HG03196 (cell line): ENCODE data around the gene P3H4.
"Not testable (repeated sequence)": the region's sequence is repeated elsewhere in the genome, so short reads cannot be mapped to it uniquely, and the experiment has no call there.

Experiments used
- ATAC-seq: cut with Tn5 transposase; IDR thresholded peaks from one replicate; pipeline ENCODE4 v1.9.1; 2021; ENCODE audit not compliant: unreplicated experiment

P3H4 gene, protein sequence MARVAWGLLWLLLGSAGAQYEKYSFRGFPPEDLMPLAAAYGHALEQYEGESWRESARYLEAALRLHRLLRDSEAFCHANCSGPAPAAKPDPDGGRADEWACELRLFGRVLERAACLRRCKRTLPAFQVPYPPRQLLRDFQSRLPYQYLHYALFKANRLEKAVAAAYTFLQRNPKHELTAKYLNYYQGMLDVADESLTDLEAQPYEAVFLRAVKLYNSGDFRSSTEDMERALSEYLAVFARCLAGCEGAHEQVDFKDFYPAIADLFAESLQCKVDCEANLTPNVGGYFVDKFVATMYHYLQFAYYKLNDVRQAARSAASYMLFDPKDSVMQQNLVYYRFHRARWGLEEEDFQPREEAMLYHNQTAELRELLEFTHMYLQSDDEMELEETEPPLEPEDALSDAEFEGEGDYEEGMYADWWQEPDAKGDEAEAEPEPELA

DNA sequence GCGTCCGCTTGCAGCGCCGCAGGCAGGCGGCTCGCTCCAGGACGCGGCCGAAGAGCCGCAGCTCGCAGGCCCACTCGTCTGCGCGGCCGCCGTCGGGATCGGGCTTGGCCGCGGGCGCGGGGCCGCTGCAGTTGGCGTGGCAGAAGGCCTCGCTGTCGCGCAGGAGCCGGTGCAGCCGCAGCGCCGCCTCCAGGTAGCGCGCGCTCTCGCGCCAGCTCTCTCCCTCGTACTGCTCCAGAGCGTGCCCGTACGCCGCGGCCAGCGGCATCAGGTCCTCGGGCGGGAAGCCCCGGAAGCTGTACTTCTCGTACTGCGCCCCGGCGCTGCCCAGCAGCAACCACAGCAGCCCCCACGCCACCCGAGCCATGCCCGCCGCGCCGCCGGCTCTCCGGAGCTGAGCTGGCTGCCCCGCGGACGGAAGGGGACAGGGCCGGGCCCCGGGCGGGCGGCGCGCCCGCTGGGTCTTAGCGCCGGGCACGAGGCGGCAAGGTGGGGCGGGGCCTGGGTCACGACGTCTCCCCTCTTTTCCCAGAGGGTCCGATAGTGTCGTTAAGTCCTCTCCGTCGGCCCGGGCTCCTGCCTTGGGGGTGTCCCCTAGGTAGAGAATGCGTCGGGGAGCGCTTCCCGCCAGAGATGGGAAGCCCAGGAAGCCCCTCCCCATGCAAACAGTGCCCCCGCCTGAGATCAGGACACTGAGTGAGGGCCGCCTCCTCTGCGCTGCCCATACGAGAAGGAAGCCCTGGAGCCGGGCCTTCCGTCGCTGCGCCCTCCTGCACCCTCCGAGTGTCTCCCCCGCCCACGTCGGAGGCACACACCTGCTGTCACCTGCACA, at the start of gene P3H4:
P3H4 (minus strand) TSS at position 401 of the 832 bp plus-strand sequence; CDS start at position 367, 34 bp downstream.
- ATAC-seq, result peak; percentile 53

DNA sequence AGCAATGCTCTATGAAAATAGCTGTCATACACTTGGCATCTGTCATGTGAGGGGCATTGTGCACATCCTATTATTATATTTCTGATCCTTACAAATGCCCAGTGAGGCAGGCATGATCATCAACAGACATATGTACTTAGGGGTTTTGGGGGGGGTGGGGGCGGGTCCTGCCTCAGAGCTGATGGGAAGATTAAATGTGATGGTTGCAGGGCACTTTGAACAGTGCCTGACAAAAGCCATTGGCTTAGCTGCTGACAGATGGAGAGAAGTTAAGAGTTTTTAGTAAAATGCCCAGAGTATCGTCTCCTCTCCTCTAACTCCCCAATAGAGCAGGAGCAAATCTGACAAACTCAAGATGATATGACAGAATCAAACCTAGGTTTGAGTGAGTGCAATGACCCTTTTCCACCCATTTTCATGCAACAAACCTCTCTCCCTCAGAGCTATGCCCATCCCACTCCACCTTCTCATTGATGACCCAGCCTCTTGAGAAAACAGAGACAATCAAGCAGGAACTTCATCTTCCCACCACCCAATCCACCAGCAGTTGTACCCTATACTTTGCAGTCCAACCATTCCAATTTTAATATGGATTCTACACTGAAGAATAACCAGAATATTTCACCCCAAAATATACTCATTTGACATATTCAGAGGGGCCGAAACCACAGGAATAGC, 48.6 kb upstream of the P3H4 start:
- ATAC-seq, result no peak

DNA sequence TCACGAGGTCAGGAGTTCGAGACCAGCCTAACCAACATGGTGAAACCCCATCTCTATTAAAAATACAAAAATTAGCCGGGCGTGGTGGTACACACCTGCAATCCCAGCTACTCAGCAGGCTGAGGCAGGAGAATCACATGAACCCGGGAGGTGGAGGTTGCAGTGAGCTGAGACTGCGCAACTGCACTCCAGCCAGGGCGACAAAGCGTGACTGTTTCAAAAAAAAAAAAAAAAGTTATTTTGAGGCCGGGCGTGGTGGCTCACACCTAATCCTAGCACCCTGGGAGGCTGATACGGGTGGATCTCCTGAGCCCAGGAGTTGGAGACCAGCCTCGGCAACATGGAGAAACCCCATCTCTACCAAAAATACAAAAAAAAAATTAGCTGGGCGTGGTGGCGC, 39.6 kb upstream of the P3H4 start:
- not testable (repeated sequence) for ATAC-seq

DNA sequence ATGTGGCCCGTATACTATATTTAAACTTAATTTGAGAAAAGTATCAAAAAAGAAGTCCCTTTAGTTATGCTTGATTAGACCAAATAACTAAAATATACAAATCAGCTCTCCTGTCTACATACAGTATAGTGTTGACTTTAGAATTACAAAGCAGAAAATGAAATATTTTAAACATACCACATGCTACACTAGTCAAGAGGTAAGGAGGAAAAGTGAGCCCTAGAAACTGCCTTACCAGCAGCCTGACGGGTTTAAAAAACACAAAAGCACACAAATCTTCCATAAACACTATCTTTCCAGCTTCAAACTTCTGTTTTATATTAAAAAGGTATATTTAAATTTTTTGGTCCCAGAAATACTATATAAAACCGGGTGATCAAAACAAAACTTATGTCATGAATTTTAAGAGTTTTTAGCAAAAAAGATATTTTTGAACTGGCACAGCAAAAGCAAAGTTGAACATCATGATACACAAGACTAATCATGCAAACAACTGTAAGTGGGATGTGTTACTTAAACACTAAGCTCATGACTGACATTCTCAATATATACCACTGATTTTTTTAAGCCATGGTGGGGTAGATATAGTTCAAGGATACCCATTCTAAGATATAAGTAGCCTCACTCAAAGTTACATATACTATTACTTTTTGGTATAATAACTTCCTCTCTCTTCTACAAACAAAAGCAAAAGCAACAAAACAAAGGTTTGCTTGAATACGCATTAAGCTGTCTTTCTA, 37.7 kb upstream of the P3H4 start:
- ATAC-seq, result no peak

DNA sequence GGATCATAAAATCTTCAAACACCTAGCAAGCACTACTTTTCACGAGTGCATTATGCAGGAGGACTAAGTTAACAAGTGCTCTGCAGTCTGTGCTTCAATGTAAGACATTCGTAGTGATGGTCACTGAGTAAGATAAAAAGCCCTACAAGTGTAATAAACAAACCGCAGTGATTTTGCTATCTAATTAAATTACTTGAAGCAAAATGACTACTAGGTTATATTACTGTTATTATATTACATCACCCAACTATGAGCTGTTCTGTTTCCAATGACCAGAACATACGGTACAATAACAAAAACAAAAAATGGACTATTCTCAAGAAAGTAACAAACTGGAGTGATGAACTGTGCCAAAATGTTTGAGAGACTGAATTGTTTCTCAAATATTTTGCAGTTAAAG, 37.0 kb upstream of the P3H4 start:
- ATAC-seq, result no peak

DNA sequence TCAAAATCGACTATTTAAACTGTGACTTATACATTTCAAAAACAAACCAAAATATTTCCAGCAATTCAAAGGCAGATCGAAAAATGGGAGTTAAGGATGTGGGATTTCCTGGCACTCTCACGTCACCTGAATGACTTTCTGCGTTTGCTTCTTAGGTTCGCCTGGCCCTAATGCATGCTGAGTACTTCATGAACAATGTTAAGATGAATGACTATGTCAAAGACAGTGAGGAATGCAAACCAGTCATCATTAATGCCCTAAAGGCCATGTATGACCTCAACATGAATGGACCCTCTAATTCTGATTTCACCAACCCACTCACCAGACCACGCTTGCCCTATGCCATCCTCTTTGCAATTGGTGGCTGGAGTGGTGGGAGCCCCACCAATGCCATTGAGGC, 33.2 kb upstream of the P3H4 start:
- no peak for ATAC-seq

DNA sequence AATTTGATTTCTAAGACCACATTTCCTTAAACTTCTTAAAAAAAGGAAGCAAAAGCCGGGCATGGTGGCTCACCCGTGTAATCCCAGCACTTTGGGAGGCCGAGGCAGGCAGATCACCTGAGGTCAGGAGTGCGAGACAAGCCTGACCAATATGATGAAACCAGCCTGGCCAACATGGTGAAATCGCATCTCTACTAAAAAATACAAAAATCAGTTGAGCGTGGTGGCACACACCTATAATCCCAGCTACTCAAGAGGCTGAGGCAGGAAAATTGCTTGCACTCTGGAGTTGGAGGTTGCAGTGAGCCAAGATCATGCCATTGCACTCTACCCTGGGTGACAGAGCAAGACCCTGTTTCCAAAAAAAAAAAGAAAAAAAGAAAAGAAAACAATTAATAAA, 29.0 kb upstream of the P3H4 start:
- ATAC-seq, result not testable (repeated sequence)

DNA sequence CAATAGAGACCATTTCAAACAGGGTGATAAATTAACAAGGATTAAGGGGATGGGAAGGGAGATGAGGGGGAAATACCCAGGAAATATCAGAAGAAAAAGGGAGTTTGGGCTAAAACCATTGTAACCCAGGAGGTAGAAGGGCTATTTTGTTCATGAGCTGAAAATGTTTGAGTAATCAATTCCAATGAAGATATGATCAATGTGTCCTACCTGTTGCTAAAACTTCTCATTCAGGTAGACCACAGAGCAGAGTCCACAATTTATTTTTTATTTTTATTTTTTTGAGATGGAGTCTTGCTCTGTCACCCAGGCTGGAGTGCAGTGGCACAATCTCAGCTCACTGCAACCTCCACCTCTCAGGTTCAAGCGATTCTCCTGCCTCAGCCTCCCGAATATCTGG, 27.7 kb upstream of the P3H4 start:
- not testable (repeated sequence) for ATAC-seq

DNA sequence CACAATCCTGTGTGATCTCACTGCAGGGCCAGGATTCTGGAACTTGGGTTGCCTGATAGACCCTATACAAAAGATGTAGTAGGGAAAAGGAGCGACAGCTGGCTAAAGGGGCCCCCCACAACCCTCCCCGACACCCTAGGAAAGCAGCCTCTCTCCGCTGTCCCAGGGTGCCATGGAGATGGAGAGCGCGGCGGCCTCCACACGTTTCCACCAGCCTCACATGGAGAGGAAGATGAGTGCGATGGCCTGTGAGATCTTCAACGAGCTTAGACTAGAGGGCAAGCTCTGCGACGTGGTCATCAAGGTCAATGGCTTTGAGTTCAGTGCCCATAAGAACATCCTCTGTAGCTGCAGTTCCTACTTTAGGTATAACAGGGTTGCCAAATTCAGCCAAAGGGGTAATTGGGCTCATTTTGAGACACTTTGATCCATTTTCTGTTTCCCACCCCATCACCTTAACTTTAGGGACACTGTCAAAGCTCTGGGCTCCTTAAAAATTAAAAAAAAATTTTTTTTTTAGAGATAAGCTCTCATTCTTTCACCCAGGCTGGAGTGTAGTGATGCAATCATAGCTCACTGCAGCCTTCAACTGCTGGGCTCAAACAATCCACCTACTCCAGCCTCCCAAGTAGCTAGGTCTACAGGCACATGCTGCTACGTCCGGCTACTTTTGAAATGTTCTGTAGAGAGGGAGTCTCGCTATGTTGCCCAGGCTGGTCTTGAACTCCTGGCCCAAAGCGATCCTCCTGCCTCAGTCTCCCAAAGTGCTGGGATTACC, 26.2 kb upstream of the P3H4 start, which contains the start of gene KLHL10:
KLHL10 (plus strand) TSS at position 65 of the 778 bp plus-strand sequence; CDS start at position 173, 108 bp downstream.
- ATAC-seq, result no peak

DNA sequence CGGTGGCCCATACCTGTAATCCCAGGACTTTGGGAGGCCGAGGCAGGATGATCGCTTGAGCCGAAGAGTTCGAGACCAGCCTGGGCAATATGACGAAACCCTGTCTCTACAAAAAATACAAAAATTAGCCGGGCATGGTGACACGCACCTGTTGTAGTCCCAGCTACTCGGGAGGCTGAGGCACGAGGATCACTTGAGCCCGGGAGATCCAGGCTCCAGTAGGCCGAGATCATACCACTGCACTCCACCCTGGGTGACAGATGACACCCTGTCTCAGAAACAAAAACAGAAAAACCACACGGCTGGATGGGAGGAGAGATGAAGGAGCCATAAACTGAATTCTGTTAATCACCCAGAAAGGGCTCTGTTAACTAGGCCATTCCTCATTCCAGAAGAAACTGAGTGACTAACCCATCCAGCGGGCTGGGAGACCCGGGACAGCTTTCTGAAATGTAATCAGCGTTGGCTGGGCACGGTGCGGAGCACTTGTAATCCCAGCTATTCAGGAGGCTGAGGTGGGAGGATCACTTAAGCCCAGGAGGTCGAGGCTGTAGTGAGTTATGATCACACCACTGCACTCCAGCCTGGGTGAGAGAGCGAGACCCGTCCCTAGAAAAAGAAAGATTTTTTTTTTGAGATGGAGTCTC, 24.9 kb upstream of the P3H4 start:
- ATAC-seq, result no peak

DNA sequence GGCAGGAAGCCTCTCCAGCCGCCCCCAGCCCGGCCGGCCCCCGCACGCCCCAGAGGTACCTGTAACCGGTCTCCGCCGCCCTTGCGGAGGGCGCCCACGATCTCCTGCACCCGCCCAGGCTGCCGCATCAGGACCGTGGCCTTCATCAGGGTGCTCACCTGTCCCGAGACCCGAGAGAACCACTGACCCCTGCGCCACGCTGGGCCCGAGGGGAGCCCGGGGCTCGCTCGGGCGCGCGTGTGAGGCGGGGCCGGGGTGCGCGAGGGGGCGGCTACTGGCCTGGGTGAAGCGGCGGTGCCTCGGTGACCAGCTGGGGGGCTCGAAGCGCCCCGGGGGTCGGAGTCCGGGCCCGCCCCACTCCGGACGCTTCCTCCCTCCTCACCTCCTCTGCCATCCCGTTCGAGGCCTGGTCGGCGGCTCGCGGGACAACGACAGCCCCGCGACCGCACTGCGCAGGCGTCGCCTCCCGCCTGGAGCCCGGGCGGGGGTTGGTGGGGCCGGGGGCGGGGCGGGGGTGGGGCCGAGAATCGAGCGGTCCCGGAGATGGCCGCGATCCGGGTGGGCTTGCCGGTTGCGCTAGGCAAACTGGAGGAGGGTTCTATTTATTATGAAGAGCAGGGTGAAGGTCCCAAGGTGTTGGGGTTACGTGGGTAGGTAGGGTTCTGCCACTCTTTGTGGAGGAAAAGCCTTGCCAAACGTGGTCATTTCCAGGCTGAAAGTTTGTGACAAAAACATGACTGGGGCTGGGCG, 24.2 kb upstream of the P3H4 start, which contains the start of gene NT5C3B:
NT5C3B (minus strand) TSS at position 433 of the 750 bp plus-strand sequence; CDS start at position 394, 39 bp downstream.
- peak; percentile 55 for ATAC-seq

DNA sequence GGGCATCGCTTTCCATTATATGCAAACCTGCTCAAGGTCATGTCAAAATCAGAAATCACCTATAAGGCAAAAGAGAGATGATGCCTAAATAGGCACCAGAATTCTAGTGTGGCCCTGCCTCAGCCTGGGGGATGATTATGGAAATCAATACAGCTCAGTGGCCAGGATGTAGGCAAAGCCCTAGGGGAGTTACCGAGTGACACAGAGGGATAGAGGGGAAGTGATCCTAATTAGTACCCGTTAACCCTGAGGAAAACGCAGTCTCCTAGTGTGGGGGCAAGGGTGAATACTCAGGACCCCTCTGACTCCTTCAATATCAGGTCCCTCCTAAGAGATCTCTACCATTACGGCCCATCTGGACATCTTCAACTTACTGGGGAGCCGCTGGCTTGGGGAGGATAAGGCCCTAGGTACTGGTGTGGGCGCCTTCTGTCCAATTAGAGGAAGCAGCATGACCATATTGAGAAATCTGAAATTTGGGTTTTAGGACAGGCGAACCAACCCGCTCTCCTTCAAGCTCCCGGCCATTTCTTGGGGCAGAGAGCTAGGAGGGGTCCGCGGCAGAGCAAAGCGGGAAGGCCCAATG, 23.6 kb upstream of the P3H4 start:
- no peak for ATAC-seq

DNA sequence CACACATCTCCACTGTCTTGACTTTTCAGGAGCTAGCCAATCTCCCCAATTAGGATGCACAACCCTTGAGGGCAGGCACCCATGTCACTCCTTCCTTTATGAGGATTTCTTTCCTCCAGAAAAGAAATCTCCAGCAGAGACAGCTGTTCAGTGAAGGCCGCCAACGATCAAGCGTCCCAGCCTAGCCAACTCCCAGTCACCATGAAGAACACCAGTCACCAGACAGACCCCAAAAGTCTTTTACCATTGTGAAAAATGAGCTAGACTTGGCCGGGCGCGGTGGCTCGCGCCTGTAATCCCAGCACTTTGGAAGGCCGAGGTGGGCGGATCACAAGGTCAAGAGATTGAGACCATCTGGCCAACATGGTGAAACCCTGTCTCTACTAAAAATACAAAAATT, 18.2 kb upstream of the P3H4 start:
- not testable (repeated sequence) for ATAC-seq

DNA sequence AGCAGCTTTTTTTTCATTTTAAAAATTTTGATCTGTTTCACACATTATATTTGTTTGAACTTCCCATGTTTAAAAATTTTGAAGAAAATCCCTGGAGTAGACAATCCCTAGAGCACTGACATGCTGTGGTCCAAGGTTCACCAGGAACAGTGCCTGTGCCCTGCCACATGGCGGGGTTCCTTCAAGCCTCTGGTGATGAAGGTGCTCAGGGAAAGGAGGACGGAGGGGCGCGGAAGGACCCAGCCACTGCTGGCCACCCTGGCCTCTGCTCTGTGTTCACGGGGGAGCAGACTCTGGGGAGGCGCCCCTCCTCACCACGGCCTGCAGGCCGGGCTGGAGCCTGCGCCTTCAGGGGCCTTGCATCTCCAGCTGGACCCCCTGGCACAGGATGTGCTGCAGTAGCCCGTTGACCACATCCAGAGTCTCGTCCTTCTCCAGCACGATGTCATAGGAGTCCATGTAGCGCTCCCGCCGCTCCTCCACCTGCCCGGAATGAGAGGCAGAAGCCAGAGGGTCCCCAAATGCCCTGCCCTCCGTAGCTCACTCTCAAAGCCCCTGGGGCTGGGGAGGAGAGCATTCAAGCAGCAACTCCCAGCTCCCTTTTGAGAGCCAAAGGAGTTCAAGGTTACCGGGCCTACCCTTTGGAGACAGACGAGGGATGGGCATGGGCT, 13.6 kb upstream of the P3H4 start:
- ATAC-seq, result no peak

DNA sequence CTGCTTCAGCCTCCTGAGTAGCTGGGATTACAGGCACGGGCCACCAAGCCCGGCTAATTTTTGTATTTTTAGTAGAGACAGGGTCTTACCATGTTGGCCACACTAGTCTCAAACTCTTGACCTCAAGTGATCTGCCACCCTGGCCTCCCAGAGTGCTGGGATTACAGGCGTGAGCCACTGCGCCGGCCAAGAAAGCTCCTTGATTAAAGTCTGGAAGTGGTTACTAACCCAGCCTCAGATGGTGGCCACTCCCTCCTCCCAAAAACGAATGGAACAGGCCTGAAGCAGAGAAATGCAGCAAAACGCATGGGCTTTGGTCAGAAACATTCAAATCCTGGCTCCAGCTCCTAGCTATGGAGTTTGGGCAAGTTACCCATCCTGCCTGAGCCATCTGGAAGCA, 12.3 kb upstream of the P3H4 start:
- no peak for ATAC-seq

DNA sequence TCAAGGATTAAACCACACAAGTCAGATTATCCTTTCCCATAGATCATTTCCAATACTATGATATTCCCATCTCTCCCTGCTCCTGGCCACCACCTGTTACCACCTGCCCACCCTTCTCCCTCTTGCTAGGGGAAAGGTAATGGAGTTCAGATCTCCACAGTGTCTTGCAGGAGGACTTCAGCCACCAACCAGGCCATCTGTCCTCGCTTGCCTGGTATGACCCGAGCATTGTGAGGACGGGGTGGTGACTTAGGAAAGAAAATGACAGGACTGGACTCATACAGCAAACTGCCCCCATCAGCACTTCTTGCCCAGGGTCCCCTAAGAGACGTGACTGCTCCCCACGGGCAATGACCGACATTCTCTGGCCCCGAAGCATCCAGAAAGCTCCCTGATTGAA, 11.8 kb upstream of the P3H4 start:
- ATAC-seq, result no peak

DNA sequence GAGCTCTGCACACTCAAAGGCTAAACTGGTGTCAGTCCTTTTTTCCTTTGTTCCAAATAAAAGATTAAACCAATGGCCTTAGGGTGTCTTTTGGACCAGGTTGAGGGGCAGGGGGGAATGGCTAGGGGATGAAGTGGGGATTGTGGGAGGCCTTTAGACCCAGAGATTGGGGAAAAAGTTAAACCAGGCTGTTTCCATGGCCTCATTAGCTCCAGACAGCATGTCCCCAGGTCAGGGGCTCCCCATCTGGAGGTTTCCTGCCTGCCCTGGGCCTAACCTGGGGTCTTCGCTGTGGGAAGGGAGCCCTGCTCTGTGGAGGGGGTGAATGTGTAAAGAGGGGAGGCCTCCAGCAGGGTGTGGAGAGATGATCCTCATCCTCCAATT, 11.4 kb upstream of the P3H4 start:
- ATAC-seq, result no peak
